Epithelial cell of esophagus (primary cell): ENCODE measurements around the gene SLC25A36.
"Not testable (repeated sequence)": the region's sequence is repeated elsewhere in the genome, so short reads cannot be mapped to it uniquely, and the experiment has no call there.

Experiments
- DNase-seq: peaks from one replicate; pipeline ENCODE4 v3.0.0; 2010; ENCODE audit warnings: low read depth
- H3K4me3 ChIP-seq: 2 replicates; pipeline ENCODE4 v1.5.1; 2011; ENCODE audit warnings: mild to moderate bottlenecking, low read length, control low read depth
- TF ChIP-seq, protein P1 (sequence below): IDR thresholded peaks from 2 replicates; pipeline ENCODE4 v1.5.1; 2011; ENCODE audit warnings: low read depth, mild to moderate bottlenecking, low read length, control low read depth, inconsistent platforms; ENCODE audit not compliant: insufficient read depth; ENCODE audit errors: missing control alignments

Gene SLC25A36

DNA sequence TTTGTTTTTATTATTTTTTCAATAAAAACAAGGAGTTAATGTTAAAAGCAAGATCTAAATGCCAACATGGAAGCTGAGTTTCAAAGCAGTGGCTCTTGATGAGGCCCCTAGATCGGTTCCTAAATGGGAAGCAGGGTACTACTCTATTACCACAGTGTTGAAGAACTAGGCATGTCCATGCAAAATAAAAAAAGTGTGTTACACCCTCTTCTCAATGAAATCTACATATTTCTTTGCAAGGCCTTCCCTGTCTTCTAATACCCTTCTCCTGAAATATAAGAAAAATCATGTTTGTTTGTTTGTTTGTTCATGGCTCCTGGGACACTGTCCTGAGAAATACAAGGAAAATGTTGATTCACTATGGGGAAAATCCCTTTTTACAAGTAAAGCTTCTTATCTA lies 12.2 kb upstream of the SLC25A36 start:
- TF ChIP-seq, protein P1, sequence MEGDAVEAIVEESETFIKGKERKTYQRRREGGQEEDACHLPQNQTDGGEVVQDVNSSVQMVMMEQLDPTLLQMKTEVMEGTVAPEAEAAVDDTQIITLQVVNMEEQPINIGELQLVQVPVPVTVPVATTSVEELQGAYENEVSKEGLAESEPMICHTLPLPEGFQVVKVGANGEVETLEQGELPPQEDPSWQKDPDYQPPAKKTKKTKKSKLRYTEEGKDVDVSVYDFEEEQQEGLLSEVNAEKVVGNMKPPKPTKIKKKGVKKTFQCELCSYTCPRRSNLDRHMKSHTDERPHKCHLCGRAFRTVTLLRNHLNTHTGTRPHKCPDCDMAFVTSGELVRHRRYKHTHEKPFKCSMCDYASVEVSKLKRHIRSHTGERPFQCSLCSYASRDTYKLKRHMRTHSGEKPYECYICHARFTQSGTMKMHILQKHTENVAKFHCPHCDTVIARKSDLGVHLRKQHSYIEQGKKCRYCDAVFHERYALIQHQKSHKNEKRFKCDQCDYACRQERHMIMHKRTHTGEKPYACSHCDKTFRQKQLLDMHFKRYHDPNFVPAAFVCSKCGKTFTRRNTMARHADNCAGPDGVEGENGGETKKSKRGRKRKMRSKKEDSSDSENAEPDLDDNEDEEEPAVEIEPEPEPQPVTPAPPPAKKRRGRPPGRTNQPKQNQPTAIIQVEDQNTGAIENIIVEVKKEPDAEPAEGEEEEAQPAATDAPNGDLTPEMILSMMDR: no peak
- DNase-seq: no peak
- no peak overlapping the region for H3K4me3 ChIP-seq

DNA sequence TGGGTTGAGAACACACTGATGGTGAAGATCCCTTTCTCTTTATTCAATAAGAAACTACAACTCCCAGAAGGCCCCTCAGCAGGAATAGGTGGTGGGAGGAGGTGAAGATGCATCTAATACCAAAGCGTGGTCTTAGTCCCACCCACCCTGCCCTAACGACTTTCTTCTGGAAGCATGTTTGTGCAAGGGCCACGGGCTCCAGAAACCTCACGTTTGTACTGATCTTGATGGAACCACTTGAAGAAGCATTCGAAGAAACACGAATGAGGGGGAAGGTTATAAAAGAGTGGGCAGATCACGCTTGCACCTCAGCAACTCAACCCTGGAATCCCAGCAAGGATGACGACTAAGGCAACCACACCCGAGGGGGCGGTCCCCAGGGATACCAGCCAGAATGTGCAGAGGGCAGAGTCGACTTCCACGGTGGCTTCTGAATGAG lies 10.6 kb upstream of the SLC25A36 start:
- no peak overlapping the region for H3K4me3 ChIP-seq

DNA sequence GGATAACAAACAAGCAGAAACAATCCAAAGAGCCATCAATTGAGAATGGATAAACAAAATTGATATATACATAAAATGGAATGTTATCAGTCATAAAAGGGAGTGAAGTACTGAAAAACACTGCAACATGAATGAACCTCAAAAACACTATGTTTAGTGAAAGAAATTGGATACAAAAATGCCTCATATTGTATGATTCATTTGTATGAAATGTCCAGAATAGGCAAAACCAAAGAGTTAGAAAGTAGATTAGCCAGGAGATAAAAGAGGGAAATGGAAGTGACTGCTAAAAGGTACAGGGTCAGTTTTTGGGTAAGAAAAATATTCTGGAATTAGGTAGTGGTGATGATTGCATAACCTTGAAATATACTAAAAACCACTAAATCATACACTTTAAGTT lies 9.8 kb upstream of the SLC25A36 start:
- TF ChIP-seq, protein P1: no peak
- no peak for DNase-seq
- H3K4me3 ChIP-seq: no peak overlapping the region

More for the DNA sequence above, 10.6 kb upstream of the SLC25A36 start:
- TF ChIP-seq, protein P1: no peak
- no peak for DNase-seq

DNA sequence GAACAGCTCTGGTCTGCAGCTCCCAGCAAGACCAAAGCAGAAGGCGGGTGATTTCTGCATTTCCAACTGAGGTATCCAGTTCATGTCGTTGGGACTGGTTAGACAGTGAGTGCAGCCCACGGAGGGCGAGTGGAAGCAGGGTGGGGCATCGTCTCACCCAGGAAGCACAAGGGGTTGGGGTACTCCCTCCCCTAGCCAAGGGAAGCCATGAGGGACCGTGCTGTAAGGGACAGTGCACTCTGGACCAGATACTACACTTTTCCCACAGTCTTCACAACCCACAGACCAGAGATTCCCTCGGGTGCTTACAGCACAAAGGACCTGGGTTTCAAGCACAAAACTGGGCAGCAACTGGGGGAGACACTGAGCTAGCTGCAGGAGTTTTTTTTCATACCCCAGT lies 8.5 kb upstream of the SLC25A36 start:
- DNase-seq: no peak
- TF ChIP-seq, protein P1: no peak
- H3K4me3 ChIP-seq: no peak overlapping the region

DNA sequence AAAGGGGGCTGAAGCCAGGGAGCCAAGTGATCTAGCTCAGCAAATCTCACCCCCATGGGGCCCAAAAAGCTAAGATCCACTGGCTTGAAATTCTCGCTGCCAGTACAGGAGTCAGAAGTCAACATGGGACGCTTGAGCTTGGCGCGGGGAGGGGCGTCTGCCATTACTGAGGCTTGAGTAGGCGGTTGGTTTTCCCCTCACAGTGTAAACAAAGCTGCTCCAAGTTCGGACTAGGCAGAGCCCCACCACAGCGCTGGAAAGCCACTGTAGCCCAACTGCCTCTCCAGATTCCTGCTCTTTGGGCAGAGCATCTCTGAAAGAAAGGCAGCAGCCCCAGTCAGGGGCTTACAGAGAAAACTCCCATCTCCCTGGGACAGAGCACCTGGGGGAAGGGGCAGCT lies 8.1 kb upstream of the SLC25A36 start:
- TF ChIP-seq, protein P1: no peak
- no peak for DNase-seq
- no peak overlapping the region for H3K4me3 ChIP-seq

DNA sequence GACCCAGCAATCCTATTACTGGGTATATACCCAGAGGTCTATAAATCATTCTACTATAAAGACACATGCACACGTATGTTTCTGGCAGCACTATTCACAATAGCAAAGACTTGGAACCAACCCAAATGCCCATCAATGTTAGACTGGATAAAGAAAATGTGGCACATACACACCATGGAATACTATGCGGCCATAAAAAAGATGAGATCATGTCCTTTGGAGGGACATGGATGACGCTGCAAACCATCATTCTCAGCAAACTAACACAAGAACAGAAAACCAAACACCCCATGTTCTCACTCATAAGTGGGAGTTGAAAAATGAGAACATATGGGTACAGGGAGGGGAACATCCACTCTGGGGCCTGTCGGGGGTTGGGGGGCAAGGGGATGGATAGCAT lies 2.3 kb upstream of the SLC25A36 start:
- DNase-seq, H3K4me3 ChIP-seq: not testable (repeated sequence)

DNA sequence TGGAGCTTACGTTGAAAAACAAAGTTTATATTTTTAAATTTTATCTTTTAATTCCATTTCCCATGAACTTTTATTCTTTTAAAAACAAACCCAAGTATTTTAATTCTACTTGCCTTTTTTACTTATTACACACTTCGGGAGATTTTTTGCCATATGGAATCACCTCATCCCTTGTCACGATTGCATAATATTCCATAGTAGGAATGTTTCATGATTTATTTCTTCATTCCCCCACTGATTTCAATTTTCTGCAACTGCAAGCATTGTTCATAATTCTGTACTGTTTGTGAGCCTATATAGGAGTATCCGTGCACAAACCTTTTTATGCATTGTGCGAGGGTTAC lies 574 bp upstream of the SLC25A36 start:
- no peak for DNase-seq
- H3K4me3 ChIP-seq: peak overlapping the region; percentile 64
- TF ChIP-seq, protein P1: no peak
